ENCODE data around the gene PRKAG2.

Gene PRKAG2

DNA sequence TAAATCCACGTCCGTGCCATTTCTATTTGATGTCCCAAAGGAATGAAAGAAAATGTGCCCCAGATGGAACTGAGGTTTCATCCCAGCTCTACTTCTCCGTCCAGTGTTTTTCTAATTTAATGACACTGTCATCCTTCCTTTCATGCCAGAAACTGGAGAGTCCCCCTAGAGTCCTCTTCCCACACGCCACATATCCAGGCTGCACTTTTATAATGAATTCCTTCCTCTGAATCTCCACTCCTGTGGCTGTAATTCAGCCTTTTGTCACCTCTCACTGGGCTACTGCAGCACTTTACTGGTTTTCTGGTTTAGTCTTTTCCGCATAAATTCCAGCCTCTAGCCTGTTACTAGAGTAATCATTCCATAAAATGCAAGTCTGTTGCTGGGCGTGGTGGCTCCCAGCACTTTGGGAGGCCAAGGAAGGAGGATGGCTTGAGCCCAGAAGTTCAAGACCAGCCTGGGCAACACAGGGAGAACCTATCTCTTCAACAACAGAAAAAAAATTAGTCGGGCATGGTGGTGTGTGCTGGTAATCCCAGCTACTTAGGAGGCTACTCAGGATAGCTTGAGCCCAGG, 214.6 kb downstream of the PRKAG2 start:
- H3K36me3 Mint-ChIP-seq, result no peaks in the 10 kb centered on the region
- H3K27ac Mint-ChIP-seq, result peak overlapping the region; percentile 55
- DNase-seq (ENCODE audit: low spot score in 2 of 2), result no peak
- H3K4me3 Mint-ChIP-seq, result no peak overlapping the region
- no peak for ATAC-seq
- H3K9me3 Mint-ChIP-seq, result no peaks in the 10 kb centered on the region
- H3K4me1 Mint-ChIP-seq, result no peaks in the 10 kb centered on the region

DNA sequence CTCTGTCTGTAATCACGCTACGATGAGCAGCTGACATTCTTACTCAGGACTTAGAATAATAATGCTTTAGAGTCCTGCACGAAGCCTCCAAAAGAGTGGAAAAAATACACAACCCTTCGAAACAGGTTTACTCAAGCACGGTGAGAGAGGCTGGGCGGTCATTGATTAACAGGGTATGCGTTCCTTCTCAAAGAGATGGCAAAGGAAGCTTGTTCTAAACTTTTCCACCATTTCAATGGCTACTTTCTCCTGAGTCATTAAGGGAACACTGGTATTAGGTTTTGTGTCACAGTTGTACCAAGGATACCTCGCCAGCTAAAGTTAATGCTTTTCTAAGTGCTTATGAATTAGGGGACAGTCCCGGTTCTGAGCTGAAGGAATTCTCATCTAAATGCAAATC, 215.3 kb downstream of the PRKAG2 start:
- H3K9me3 Mint-ChIP-seq, result no peaks in the 10 kb centered on the region
- DNase-seq (ENCODE audit: low spot score in 2 of 2) (no peak), ATAC-seq (no peak)
- no peaks in the 10 kb centered on the region for H3K36me3 Mint-ChIP-seq
- no peak overlapping the region for H3K4me3 Mint-ChIP-seq
- no peaks in the 10 kb centered on the region for H3K4me1 Mint-ChIP-seq
- H3K27ac Mint-ChIP-seq, result no peak overlapping the region

DNA sequence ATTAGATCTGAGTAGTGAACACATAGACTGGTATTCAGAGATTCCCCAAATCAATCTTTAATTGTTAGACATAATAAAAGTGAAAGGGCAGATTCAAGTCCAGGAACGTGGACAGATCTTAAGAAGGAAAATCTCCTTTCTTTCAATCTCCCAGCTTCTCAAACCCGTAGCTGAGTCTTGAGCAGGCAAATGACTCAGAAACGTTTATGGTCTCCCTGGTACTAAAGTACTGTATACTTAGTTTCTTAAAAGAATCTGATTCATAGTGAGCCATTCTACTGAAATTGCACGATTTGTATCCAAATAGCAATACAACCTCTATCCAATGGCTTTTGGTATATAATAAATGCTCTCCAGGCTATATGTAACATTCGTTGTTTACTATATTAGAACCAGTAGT, 216.8 kb downstream of the PRKAG2 start:
- Mint-ChIP-seq H3K9me3 (no peaks in the 10 kb centered on the region), H3K4me1 (no peaks in the 10 kb centered on the region), H3K4me3 (no peak overlapping the region), H3K27ac (no peak overlapping the region), H3K36me3 (no peaks in the 10 kb centered on the region)
- no peak for ATAC-seq
- DNase-seq (ENCODE audit: low spot score in 2 of 2), result no peak

DNA sequence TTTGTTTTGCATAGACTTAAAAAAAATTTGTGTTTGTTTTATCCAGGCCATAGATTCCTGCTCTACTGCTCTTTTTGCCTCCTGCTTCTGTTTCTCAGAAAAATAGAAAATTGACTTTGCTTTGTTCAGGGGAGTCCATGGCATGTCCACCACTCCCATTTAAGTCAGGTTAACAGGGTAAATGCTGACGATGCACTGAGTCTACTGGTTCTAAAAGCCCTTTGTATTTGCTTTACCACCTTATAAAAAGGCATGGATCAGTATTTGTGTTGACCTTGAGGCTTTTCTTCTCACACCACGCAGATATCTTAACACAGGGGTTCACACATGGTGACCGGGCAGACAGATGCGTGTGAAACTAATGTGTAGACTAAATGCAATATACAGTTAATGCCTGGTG, 217.7 kb downstream of the PRKAG2 start:
- Mint-ChIP-seq H3K4me1 (no peaks in the 10 kb centered on the region), H3K9me3 (no peaks in the 10 kb centered on the region), H3K36me3 (no peaks in the 10 kb centered on the region), H3K27ac (no peak overlapping the region), H3K4me3 (no peak overlapping the region)
- DNase-seq (ENCODE audit: low spot score in 2 of 2) (no peak), ATAC-seq (no peak)

DNA sequence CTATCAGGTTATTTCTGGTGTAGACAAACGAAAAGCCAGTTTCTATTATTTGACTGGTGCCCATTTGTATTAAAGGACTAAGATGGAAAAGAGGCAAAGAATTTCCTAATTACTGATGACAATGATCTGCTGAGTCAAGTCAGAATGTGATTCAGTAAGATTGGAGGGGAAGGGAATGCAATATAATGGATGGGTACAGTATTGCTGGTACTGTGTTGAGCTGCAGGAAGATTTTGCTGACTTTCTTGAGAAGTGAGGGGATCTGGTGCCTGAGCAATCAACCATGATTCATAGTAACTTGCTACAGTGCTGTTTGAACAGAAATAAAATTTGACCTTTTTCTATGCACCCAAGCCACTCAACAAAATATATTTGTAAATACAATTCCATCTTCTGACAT, 218.1 kb downstream of the PRKAG2 start:
- Mint-ChIP-seq H3K4me1 (no peaks in the 10 kb centered on the region), H3K4me3 (no peak overlapping the region), H3K9me3 (no peaks in the 10 kb centered on the region), H3K36me3 (no peaks in the 10 kb centered on the region), H3K27ac (no peak overlapping the region)
- ATAC-seq (no peak), DNase-seq (ENCODE audit: low spot score in 2 of 2) (no peak)

DNA sequence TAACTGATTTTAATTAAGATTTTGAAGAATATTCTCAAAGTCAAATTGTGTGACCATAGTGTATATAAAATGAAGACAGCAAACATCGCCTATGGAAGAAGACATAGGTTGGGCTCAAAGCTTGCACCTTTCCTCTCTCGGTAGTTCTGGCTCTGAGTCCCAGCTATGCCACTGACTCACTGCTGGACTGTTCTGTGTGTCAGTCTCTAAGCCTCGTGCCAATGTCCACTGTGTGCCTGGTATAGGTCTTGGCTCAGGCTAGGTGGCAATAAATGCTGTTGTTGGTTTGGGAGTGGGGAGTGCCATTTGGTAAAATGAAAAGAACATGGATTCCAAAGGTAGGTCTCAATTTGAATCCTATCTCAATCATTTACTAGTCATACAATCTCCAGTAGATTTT, 219.7 kb downstream of the PRKAG2 start:
- no peak for DNase-seq (ENCODE audit: low spot score in 2 of 2)
- Mint-ChIP-seq H3K4me1 (no peaks in the 10 kb centered on the region), H3K27ac (no peak overlapping the region), H3K36me3 (no peaks in the 10 kb centered on the region), H3K9me3 (no peaks in the 10 kb centered on the region), H3K4me3 (no peak overlapping the region)
- ATAC-seq, result no peak

DNA sequence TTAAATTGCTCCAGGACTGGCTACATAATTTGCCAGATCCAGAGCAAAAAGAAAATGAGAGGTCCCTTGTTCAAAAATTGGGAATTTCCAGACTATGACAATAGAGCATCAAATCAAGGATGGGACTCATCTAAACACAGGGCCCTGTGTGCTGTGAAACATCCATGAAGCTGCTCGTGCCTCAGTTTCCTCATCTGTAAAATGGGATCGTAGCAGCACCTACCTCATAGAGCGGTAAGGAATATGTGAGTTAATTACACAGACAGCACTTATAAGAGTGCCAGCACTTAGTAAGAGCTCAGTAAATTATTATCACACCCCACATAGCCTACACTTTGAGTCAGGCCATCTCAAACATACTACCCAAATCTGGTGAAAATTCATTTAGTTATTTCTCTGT, 221.4 kb downstream of the PRKAG2 start:
- Mint-ChIP-seq H3K4me3 (no peak overlapping the region), H3K36me3 (no peaks in the 10 kb centered on the region), H3K9me3 (no peaks in the 10 kb centered on the region), H3K4me1 (no peaks in the 10 kb centered on the region), H3K27ac (no peak overlapping the region)
- DNase-seq (ENCODE audit: low spot score in 2 of 2), result no peak
- no peak for ATAC-seq

DNA sequence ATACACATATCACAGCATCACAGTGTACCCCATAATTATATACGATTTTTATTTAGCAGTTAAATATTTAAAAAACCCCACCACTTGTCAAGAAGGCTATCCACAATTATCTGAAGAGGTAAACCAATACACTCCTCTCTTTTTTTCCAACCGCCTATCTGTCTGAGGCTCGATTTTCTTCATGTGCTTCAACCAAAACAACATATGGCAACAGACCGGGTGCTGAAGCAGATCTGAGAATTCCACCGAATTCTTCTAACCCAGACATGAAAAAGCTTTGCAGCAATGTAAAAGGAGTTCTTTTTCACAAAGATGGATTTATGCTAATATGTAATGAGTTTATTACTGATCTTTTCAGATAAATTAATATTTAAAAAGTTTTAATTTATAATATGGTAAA, 224.8 kb downstream of the PRKAG2 start:
- H3K9me3 Mint-ChIP-seq, result no peaks in the 10 kb centered on the region

DNA sequence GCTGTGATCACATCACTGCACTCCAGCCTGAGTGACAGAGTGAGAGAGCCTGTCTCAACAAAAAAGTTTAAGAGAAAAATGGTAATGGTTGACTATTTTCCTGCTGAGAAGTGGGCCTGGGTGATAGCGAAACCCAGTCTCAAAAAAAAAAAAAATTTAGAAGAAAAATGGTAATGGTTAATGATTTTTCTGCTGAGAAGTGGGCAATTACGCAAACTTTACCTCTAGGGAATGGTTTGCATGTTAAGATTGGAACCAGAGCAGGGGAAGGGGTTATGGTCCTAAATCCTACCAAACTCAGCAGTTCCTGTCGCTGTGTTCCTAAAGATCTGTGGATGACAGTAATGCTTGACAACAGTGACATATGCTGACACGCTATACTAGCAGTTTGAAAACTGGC, 226.8 kb downstream of the PRKAG2 start:
- H3K9me3 Mint-ChIP-seq, result no peaks in the 10 kb centered on the region
- no peaks in the 10 kb centered on the region for H3K4me1 Mint-ChIP-seq
- no peaks in the 10 kb centered on the region for H3K36me3 Mint-ChIP-seq
- DNase-seq (ENCODE audit: low spot score in 2 of 2) (no peak), ATAC-seq (no peak)
- H3K27ac Mint-ChIP-seq, result no peak overlapping the region
- no peak overlapping the region for H3K4me3 Mint-ChIP-seq

More for the DNA sequence above, 224.8 kb downstream of the PRKAG2 start:
- Mint-ChIP-seq H3K4me3 (no peak overlapping the region), H3K27ac (no peak overlapping the region), H3K36me3 (no peaks in the 10 kb centered on the region), H3K4me1 (no peaks in the 10 kb centered on the region)
- DNase-seq (ENCODE audit: low spot score in 2 of 2), result no peak
- no peak for ATAC-seq

DNA sequence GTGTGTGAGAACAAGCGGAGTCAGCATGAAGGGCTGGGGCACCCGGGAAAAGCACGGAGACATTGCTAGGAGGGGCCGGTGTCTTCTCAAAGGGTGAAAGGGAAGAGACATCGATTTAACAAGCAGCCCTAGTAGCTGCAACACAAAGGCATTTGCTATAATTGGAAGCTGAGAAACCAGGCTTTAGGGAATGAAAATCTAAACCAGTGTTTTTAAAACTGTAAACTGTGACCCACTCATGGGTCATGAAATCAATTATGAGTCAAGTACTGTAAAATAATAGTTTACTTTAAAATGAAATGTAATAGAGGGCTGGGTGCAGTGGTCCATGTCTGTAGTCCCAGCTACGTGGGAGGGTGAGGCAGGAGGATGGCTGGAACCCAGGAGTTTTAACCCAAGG, 228.5 kb downstream of the PRKAG2 start:
- no peaks in the 10 kb centered on the region for H3K4me1 Mint-ChIP-seq
- no peak for DNase-seq (ENCODE audit: low spot score in 2 of 2)
- H3K36me3 Mint-ChIP-seq, result no peaks in the 10 kb centered on the region
- no peak overlapping the region for H3K4me3 Mint-ChIP-seq
- H3K9me3 Mint-ChIP-seq, result no peaks in the 10 kb centered on the region
- no peak overlapping the region for H3K27ac Mint-ChIP-seq
- no peak for ATAC-seq

DNA sequence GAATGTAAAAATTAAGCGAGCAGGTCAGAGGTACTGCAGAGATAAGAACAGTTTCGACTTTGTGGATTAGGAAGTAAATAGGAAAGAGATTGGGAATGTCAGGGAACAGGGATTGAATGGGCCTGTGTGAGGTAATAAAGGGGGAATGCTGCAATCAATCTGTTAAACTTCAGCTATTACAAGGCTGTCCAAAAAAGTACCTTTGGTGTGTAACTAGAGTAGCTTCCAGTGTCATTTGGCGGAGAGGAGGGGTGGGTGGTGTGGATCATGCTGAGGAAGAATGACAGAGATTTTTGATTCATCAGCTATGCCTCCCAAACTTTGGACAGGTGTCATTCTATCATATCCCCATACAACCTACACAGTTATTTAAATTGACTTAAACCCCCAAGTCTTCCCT, 229.0 kb downstream of the PRKAG2 start:
- ATAC-seq (no peak), DNase-seq (ENCODE audit: low spot score in 2 of 2) (no peak)
- Mint-ChIP-seq H3K4me3 (no peak overlapping the region), H3K4me1 (no peaks in the 10 kb centered on the region), H3K9me3 (no peaks in the 10 kb centered on the region), H3K36me3 (no peaks in the 10 kb centered on the region), H3K27ac (no peak overlapping the region)

DNA sequence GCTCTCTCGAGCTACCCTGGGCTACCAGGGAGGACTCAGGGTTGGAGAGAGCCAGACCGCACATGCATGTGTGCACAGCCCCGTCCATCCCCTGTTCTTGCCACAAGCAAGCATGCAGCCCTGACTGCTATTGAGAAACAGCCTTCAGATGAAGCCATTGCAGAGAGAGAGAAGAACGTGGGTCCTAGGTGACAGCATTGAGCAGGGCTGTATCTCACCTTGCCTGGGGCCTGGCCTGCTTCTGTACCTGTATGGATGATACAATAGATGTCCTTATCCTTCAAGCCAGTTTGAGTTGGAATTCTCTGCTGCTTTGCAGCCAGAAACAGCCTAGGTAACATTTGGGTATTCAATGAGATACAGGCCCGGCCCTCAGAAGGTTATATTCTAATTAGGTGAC, 229.9 kb downstream of the PRKAG2 start:
- Mint-ChIP-seq H3K9me3 (no peaks in the 10 kb centered on the region), H3K36me3 (no peaks in the 10 kb centered on the region), H3K4me1 (no peaks in the 10 kb centered on the region), H3K27ac (no peak overlapping the region), H3K4me3 (no peak overlapping the region)
- DNase-seq (ENCODE audit: low spot score in 2 of 2) (no peak), ATAC-seq (no peak)

DNA sequence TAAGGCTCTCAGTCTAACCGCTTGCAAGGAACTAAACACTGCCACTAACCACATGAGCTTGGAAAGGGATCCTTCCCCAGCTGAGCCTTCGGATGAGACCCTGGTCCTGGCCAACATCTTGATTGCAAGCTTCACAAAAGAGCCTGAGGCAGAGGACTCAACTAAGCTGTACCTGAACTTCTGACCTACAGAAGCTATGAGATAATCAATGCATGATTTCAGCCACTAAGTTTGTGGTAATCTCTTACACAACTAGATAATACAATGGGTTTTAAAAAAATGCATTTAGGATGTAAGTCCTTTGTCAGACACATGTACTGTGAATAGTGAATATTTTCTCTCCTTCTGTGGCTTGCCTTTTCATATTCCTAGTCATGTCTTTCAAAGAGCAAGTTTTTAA, 231.6 kb downstream of the PRKAG2 start:
- DNase-seq (ENCODE audit: low spot score in 2 of 2) (no peak), ATAC-seq (no peak)
- no peak overlapping the region for H3K4me3 Mint-ChIP-seq
- no peaks in the 10 kb centered on the region for H3K36me3 Mint-ChIP-seq
- H3K4me1 Mint-ChIP-seq, result no peaks in the 10 kb centered on the region
- no peak overlapping the region for H3K27ac Mint-ChIP-seq
- no peaks in the 10 kb centered on the region for H3K9me3 Mint-ChIP-seq

DNA sequence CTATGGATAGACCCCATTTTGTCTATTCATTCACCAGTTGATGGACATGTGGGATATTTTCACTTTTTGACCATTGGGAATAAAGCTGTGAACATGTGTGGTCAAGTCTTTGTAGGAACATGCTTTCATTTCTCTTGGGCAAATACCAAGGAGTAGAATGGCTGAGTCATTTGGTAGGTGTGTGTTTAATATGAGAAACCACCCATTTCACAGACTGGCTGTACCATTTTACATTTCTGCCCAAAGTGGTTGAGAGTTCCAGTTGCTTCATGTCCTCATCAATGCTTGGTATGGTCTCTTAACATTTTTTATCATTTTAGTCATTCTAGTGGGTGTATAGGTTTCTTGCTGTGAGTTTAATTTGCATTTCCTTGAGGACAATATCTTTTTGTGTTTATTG, 232.4 kb downstream of the PRKAG2 start:
- Mint-ChIP-seq H3K4me1 (no peaks in the 10 kb centered on the region), H3K36me3 (no peaks in the 10 kb centered on the region), H3K9me3 (no peaks in the 10 kb centered on the region), H3K27ac (no peak overlapping the region), H3K4me3 (no peak overlapping the region)
- ATAC-seq, result peak; percentile 68
- no peak for DNase-seq (ENCODE audit: low spot score in 2 of 2)

DNA sequence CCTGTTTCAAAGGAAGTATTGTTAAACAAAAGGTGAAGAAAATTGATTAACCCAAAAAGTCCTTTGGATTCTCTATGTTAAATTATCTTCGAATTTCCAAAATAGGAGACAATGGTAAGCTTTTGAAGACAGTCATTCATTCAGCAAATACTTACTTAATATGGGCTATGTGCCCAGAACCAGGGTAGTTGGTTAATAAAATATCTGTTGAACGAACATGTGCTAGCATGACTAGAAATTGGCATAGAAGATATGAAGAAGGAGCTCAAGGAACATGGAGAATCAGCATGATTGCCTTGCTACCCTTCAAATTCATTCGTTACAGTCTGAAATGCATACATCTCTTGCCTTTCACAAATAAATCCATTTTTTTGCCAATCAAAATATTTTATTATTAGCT, 234.2 kb downstream of the PRKAG2 start:
- no peak overlapping the region for H3K27ac Mint-ChIP-seq
- H3K4me3 Mint-ChIP-seq, result no peak overlapping the region

DNA sequence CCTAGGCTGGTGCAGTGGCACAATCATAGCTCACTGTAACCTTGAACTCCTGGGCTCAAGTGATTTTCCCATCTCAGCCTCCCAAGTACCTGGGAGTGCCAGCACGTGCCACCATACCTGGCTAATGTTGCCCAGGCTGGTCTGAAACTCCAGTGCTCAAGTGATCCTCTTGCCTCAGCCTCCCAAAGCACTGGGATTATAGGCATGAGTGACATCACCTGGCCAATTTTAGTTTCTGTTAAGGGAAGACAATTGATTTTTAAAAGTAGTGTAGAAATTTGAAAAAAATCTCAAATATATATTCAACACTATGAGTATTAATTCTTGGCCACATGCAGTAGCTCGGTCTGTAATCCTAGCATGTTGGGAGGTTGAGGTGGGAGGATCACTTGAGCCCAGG, 235.3 kb downstream of the PRKAG2 start:
- Mint-ChIP-seq H3K9me3 (no peaks in the 10 kb centered on the region), H3K4me3 (no peak overlapping the region), H3K27ac (no peak overlapping the region), H3K36me3 (no peaks in the 10 kb centered on the region), H3K4me1 (no peaks in the 10 kb centered on the region)
- no peak for DNase-seq (ENCODE audit: low spot score in 2 of 2)
- no peak for ATAC-seq

More for the DNA sequence above, 234.2 kb downstream of the PRKAG2 start:
- Mint-ChIP-seq H3K36me3 (no peaks in the 10 kb centered on the region), H3K9me3 (no peaks in the 10 kb centered on the region), H3K4me1 (no peaks in the 10 kb centered on the region)
- DNase-seq (ENCODE audit: low spot score in 2 of 2) (no peak), ATAC-seq (no peak)

DNA sequence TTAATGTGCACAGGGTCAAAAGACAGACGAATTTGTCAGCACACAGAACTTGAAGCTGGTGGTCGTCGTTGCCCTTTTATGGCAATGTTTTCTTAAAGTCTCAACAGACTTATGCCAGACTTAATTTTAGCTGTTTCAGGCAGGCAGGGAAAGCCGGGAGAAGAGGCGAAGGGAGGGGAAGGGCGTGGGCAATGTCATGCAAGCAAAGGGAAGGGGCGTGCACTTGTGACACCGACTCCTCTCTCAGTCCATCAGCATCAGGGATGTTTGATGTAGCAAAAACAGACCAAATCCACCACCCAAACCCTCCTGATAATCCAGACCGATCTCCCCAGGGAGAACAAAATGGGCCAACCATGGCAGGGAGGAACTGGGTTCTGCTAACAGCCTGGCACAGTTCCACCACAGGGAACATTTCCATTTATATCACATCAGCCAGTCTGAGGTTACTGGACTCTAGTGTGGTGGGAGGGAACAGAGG, 239.1 kb downstream of the PRKAG2 start:
- no peak for ATAC-seq
- peaks cover 2% of the 10 kb centered on the region for H3K36me3 Mint-ChIP-seq

More for the DNA sequence above, 239.1 kb downstream of the PRKAG2 start:
- Mint-ChIP-seq H3K4me1 (peaks cover 7% of the 10 kb centered on the region), H3K4me3 (no peak overlapping the region), H3K9me3 (no peaks in the 10 kb centered on the region), H3K27ac (no peak overlapping the region)
- DNase-seq (ENCODE audit: low spot score in 2 of 2), result no peak

Data from stimulated activated effector memory CD8-positive, alpha-beta T cell treated with anti-CD3 and anti-CD28 coated beads, Interleukin-12 subunit alpha, Interleukin-12 subunit beta, amount 100 ng/mL, for 72 hours (primary cell).